Measurements from ENCODE around the gene PGAP3.

PGAP3 gene

GRCh38 chr17:39675390-39676082 is 12.3 kb downstream of the PGAP3 start:
- Histone ChIP-seq H3K9ac (ENCODE audit: low read length) (no peak overlapping the region), H3K4me3 (ENCODE audit: low read depth, low read length) (no peak overlapping the region), H3K27me3 (ENCODE audit: control insufficient read depth, insufficient read depth, low read length) (no peaks in the 10 kb centered on the region), H3K27ac (ENCODE audit: low read depth, low read length) (no peak overlapping the region), H3K9me3 (ENCODE audit: control insufficient read depth, insufficient read depth, low read depth, low read length) (no peaks in the 10 kb centered on the region), H3K36me3 (ENCODE audit: control insufficient read depth, insufficient read depth, low read length) (peaks cover 13% of the 10 kb centered on the region; the same call in 1 of the 2 replicates), H3K4me1 (ENCODE audit: control insufficient read depth, insufficient read depth, low read length) (peaks cover 23% of the 10 kb centered on the region)

GRCh38 chr17:39674702-39675389 is 13.0 kb downstream of the PGAP3 start:
- H3K27me3 ChIP-seq (ENCODE audit: control insufficient read depth, insufficient read depth, low read length) = 0 out of 2 replicates have a peak, but pooled peaks cover under 1% of the 10 kb centered on the region
- H3K9me3 ChIP-seq (ENCODE audit: control insufficient read depth, insufficient read depth, low read depth, low read length) = no peaks in the 10 kb centered on the region
- H3K4me1 ChIP-seq (ENCODE audit: control insufficient read depth, insufficient read depth, low read length) = peaks cover 23% of the 10 kb centered on the region
- no peak overlapping the region for H3K27ac ChIP-seq (ENCODE audit: low read depth, low read length)
- peaks cover 11% of the 10 kb centered on the region; the same call in 1 of the 2 replicates for H3K36me3 ChIP-seq (ENCODE audit: control insufficient read depth, insufficient read depth, low read length)
- H3K4me3 ChIP-seq (ENCODE audit: low read depth, low read length) = no peak overlapping the region
- H3K9ac ChIP-seq (ENCODE audit: low read length) = no peak overlapping the region

DNA sequence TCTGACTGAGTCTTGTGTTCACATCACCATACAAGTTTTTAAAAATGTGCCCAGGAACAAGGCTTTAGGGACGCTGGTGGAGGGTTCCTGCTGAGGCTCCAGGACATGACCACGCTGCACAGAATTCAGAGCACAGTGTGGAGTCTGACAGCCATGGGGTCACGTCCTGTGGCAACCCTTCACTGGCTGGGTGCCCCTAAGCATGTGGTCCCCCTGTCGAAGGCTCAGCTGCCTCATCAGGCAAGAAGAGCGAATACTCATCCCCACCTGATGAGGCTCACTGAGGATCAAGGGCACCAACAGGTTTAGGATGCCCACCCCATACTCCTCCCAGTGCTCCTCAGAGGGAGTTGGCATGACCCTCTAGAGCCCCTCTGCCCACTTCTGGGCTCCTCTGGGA is 13.7 kb downstream of the PGAP3 start:
- Histone ChIP-seq H3K27ac (ENCODE audit: low read depth, low read length) (no peak overlapping the region), H3K9ac (ENCODE audit: low read length) (no peak overlapping the region), H3K9me3 (ENCODE audit: control insufficient read depth, insufficient read depth, low read depth, low read length) (no peaks in the 10 kb centered on the region), H3K4me1 (ENCODE audit: control insufficient read depth, insufficient read depth, low read length) (peaks cover 23% of the 10 kb centered on the region), H3K4me3 (ENCODE audit: low read depth, low read length) (no peak overlapping the region), H3K36me3 (ENCODE audit: control insufficient read depth, insufficient read depth, low read length) (peaks cover 6% of the 10 kb centered on the region; the same call in 1 of the 2 replicates), H3K27me3 (ENCODE audit: control insufficient read depth, insufficient read depth, low read length) (peaks cover 7% of the 10 kb centered on the region; the same call in 1 of the 2 replicates)

DNA sequence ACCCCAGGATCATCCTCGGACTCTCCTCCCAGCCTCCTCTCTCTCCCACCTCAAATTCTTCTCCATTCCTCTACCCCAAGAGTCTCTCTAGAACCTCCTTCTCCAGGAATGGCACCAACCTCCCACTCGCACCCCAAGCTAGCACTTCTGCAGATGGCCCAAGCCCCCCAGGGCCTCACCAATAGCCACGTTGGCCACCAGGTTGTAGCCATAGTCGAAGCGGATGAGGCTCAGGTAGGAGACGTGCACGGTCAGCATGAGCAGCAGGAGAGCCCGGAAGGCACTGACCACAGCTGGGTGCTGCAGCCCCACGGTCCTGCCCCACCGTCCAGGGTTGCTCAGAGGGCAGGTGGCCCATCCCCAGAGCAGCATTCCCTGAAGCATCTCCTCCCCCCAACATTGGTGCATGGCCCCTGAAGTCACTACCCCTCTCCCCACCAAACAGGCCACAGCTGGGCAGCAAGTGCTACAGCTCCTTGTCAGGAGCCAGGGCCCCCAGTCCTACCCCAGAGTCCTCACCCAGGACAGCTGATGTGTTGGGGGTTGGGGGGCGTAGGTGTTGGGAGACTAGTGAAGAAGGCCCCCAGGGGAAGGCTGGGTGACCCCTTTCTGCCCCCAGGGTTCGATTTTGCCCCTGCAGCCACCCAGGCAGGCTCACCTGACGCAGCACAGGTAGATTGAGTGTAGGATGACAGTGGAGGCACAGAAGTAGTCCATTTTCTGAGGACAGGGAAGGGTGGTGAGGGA is 14.3 kb downstream of the PGAP3 start:
- Histone ChIP-seq H3K4me3 (ENCODE audit: low read depth, low read length) (no peak overlapping the region), H3K36me3 (ENCODE audit: control insufficient read depth, insufficient read depth, low read length) (peaks cover 6% of the 10 kb centered on the region; the same call in 1 of the 2 replicates), H3K9me3 (ENCODE audit: control insufficient read depth, insufficient read depth, low read depth, low read length) (no peaks in the 10 kb centered on the region), H3K4me1 (ENCODE audit: control insufficient read depth, insufficient read depth, low read length) (peaks cover 26% of the 10 kb centered on the region), H3K9ac (ENCODE audit: low read length) (no peak overlapping the region), H3K27ac (ENCODE audit: low read depth, low read length) (no peak overlapping the region), H3K27me3 (ENCODE audit: control insufficient read depth, insufficient read depth, low read length) (peaks cover 13% of the 10 kb centered on the region)

DNA sequence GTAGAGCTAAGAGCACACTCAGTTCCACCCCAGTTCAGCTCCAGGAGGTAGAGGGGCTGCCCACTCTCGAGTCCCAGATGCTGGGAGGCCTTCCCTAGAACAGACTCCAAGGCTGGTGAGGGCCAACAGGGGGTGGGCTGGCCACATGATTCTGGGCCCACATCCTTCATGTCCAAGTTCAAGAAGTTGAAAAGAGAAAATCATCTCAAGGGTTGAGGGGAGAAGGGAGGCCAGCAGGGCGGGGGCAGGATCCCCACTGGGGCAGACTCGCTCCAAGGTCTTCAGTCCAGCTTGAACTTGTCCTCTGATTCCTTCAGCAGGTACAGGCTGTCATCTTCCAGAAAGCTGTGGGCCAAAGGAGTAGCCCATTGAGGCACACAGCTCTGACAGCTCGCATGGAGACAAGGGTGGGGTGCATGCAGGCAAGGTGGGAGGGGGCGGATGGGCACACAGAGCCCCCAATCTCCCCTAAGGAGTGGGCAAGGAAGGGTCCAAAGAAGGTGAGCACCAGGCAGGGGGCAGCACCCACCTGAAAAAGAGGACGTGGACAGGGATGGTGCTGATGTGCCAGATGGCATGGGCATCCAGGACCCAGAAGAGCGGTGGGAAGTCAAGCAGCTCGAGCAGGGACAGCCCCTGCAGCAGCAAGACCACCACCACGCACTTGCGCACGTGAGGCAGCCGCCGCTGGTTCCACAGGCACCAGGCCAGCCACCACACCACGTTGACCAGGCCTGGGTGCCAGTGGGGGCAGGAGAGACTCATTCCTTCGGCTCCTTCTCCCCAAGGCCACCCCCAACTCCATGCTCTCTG is 15.1 kb downstream of the PGAP3 start:
- Histone ChIP-seq H3K9ac (ENCODE audit: low read length) (no peak overlapping the region), H3K36me3 (ENCODE audit: control insufficient read depth, insufficient read depth, low read length) (peaks cover 6% of the 10 kb centered on the region; the same call in 1 of the 2 replicates), H3K27ac (ENCODE audit: low read depth, low read length) (no peak overlapping the region), H3K4me1 (ENCODE audit: control insufficient read depth, insufficient read depth, low read length) (peaks cover 23% of the 10 kb centered on the region), H3K27me3 (ENCODE audit: control insufficient read depth, insufficient read depth, low read length) (peaks cover 18% of the 10 kb centered on the region), H3K4me3 (ENCODE audit: low read depth, low read length) (no peak overlapping the region), H3K9me3 (ENCODE audit: control insufficient read depth, insufficient read depth, low read depth, low read length) (no peaks in the 10 kb centered on the region)

DNA sequence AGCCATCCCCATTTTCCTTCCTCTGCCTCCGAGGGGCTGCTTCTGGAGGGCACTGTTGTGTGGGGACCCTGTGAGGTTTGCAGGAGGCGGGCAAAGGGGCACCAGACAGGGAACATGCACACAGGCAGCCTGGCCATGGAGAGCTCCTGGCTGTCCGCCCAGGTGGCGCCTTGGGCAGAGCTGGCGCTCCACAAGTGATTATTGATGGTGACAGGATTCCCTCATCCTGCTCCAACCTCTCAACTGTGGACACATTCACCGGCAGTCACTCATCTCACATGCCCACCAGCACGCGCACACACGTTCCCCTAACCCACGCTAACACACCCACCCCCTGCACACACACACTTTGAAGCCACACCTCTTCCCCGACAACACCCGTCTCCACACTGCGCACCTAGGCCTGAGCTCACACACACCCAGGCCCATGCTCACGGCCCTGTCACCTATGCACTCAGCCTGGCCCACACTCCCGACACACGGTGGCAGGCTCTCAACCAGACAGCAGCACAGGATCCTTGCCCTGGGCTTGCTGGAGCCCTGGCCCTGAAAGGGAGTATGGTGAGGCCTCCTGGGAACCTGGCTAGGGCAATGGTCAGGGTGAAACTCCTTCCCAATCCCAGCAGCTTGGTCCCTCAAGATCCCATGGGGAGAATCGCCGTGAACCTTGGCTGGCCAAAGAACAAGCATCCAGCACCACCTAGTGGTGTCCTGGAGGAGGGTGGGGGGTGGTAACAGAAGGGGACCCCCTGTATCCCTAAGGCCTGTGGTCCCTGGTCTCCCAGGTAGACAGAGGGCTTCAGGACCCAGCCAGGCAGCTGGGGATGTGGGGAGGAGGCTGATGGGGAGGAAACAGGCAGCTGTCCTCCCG is 16.0 kb downstream of the PGAP3 start:
- Histone ChIP-seq H3K4me1 (ENCODE audit: control insufficient read depth, insufficient read depth, low read length) (peaks cover 28% of the 10 kb centered on the region), H3K36me3 (ENCODE audit: control insufficient read depth, insufficient read depth, low read length) (peaks cover 4% of the 10 kb centered on the region; the same call in 1 of the 2 replicates), H3K27ac (ENCODE audit: low read depth, low read length) (no peak overlapping the region), H3K9me3 (ENCODE audit: control insufficient read depth, insufficient read depth, low read depth, low read length) (no peaks in the 10 kb centered on the region), H3K9ac (ENCODE audit: low read length) (no peak overlapping the region), H3K4me3 (ENCODE audit: low read depth, low read length) (no peak overlapping the region), H3K27me3 (ENCODE audit: control insufficient read depth, insufficient read depth, low read length) (peaks cover 26% of the 10 kb centered on the region)

GRCh38 chr17:39670746-39671145 is 17.1 kb downstream of the PGAP3 start:
- Histone ChIP-seq H3K4me3 (ENCODE audit: low read depth, low read length) (no peak overlapping the region), H3K36me3 (ENCODE audit: control insufficient read depth, insufficient read depth, low read length) (no peaks in the 10 kb centered on the region), H3K4me1 (ENCODE audit: control insufficient read depth, insufficient read depth, low read length) (peaks cover 36% of the 10 kb centered on the region), H3K27ac (ENCODE audit: low read depth, low read length) (no peak overlapping the region), H3K27me3 (ENCODE audit: control insufficient read depth, insufficient read depth, low read length) (peaks cover 38% of the 10 kb centered on the region), H3K9ac (ENCODE audit: low read length) (no peak overlapping the region), H3K9me3 (ENCODE audit: control insufficient read depth, insufficient read depth, low read depth, low read length) (no peaks in the 10 kb centered on the region)

DNA sequence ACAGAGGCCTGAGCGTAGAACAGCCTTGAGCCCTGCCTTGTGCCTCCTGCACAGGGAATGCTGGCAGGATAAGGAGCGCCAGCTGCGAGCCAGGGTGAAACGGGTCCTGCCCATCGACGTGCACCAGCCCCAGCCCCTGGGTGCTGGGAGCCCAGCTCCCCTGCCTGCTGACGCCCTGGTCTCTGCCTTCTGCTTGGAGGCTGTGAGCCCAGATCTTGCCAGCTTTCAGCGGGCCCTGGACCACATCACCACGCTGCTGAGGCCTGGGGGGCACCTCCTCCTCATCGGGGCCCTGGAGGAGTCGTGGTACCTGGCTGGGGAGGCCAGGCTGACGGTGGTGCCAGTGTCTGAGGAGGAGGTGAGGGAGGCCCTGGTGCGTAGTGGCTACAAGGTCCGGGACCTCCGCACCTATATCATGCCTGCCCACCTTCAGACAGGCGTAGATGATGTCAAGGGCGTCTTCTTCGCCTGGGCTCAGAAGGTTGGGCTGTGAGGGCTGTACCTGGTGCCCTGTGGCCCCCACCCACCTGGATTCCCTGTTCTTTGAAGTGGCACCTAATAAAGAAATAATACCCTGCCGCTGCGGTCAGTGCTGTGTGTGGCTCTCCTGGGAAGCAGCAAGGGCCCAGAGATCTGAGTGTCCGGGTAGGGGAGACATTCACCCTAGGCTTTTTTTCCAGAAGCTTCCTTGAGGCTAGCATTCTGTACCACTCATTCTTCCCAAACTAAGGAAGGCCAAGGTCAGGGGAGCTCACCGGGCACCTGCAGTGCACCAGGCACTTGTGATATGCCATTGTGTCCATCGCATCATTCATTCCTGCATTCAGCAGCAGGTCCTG is 17.7 kb downstream of the PGAP3 start:
- H3K9ac ChIP-seq (ENCODE audit: low read length) = no peak overlapping the region
- H3K9me3 ChIP-seq (ENCODE audit: control insufficient read depth, insufficient read depth, low read depth, low read length) = no peaks in the 10 kb centered on the region
- no peaks in the 10 kb centered on the region for H3K36me3 ChIP-seq (ENCODE audit: control insufficient read depth, insufficient read depth, low read length)
- peaks cover 37% of the 10 kb centered on the region for H3K4me1 ChIP-seq (ENCODE audit: control insufficient read depth, insufficient read depth, low read length)
- no peak overlapping the region for H3K27ac ChIP-seq (ENCODE audit: low read depth, low read length)
- H3K4me3 ChIP-seq (ENCODE audit: low read depth, low read length) = no peak overlapping the region
- peaks cover 40% of the 10 kb centered on the region for H3K27me3 ChIP-seq (ENCODE audit: control insufficient read depth, insufficient read depth, low read length)

Data from HUES6 (cell line).